IPS-18c (cell line): ENCODE results near the gene MTFMT.
"Not testable (repeated sequence)": the region's sequence is repeated elsewhere in the genome, so short reads cannot be mapped to it uniquely, and the experiment has no call there.

Source experiments
- H3K4me3 ChIP-seq: 2 replicates; pipeline ENCODE4 v1.7.0; 2013; ENCODE audit warnings: low read depth, mild to moderate bottlenecking, low read length, moderate library complexity; ENCODE audit not compliant: insufficient read depth
- H3K9me3 ChIP-seq: one replicate; pipeline ENCODE4 v1.6.1; 2013; ENCODE audit warnings: mild to moderate bottlenecking, low read length, moderate library complexity; ENCODE audit not compliant: control insufficient read depth, insufficient read depth

Gene MTFMT

DNA sequence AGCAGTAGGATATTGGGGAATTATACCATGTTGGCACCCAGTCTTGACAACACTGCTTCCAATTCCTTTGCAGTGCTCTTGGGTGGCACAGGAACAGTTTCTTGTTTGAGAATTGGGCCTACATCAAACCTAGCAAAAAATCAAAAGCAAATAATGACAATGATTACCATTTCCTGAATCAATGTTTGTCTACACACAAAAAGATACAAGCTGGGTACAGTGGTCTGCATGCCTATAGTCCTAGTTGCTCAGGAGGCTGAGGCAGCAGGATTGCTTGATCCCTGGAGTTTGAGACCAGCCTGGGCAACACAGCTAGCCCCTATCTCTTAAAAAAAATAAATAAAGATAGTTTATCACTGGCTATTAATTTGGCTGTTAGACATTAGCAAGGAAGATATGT is 8.0 kb downstream of the MTFMT start:
- no peak overlapping the region for H3K4me3 ChIP-seq
- no peaks in the 10 kb centered on the region for H3K9me3 ChIP-seq

DNA sequence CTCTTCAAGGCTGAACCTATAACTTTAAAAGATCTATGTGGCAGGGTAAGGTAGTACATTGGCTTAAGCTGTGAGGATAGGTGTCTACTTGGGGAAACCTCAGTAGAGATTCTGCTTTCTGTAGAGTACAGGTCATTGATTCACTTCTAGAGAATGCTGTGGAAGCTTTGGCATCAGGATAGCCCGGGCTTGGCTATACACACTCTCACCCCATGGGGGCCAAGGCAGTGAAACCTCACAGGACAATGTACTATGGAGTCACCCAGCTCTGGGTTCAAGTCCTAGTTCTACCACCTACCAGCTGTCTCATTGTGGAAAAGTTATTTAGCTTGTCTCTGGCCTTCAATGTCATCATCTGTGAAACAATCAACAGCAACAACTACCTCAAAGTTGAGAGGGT is 9.0 kb downstream of the MTFMT start:
- Histone ChIP-seq H3K4me3 (no peak overlapping the region), H3K9me3 (no peaks in the 10 kb centered on the region)

DNA sequence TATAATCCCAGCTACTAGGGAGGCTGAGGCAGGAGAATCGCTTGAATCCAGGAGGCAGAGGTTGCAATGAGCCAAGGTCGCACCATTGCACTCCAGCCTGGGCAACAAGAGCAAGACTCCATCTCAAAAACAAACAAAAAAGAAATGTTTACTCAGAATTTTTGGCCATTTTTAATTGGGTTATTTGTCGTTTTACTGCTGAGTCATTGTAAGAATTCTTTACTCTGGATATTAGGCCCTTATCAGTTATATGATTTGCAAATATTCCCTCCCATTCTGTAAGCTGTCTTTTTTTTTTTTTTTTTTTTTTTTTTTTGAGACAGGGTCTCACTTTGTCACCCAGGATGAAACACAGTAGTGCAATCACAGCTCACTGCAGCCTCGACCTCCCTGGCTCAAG is 18.2 kb downstream of the MTFMT start:
- H3K4me3 ChIP-seq, H3K9me3 ChIP-seq: not testable (repeated sequence)

DNA sequence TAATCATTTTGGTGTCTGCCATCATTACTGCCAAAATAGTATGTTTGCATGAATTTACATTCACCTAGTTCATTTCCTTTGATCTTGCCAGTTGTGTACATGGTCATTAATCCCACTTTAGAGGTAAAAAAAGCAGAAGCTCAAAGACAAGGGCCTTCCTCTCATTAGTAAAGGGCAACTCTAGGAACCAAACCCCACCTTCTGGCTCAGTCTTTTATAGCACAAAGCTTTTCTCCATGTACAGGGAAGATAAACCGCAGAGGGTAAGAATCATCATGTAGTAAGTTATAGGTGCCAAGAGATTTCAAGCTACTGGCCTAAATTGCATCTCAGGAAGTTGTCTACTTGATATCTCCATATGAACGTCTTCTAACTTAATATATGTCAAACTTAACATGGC is 20.5 kb downstream of the MTFMT start:
- no peak overlapping the region for H3K4me3 ChIP-seq
- no peaks in the 10 kb centered on the region for H3K9me3 ChIP-seq

DNA sequence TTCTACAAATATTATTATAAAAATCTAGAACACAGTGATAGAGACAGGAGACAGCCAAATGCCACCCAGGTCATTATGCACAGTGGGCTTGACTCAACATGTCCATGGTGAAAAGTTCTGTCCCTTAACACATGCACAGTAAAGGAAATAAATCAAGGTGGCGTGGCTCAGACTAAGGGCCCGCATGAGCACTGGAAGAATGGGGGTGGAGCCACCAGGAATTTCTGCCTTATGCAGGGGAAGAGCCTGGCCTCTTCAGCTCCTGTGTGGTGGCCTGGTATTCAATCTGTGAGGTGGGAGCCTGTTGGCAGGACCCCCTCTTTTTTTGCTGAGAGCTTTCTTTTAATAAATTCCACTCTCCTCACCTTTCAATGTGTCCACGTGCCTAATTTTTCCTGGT is 22.6 kb downstream of the MTFMT start:
- no peaks in the 10 kb centered on the region for H3K9me3 ChIP-seq
- H3K4me3 ChIP-seq = no peak overlapping the region

DNA sequence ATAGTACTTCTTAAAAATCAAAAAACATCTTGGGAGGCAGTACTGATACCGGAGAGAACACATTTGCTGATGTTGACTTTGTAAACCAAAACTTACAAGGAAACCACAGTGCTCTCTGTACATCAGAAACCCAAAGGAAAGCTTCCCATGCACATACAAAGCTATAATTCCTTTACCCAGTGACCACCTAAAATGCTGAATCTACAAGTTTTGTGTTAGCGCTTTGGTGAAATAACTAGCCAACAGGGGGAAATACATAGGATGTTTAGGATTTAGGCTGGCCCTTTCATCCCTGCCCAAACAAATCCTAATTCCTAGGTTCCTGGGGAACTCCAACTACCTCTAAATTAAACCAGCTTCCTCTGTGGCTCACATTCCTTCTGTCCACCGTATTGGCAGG is 24.4 kb downstream of the MTFMT start:
- Histone ChIP-seq H3K9me3 (no peaks in the 10 kb centered on the region), H3K4me3 (no peak overlapping the region)

DNA sequence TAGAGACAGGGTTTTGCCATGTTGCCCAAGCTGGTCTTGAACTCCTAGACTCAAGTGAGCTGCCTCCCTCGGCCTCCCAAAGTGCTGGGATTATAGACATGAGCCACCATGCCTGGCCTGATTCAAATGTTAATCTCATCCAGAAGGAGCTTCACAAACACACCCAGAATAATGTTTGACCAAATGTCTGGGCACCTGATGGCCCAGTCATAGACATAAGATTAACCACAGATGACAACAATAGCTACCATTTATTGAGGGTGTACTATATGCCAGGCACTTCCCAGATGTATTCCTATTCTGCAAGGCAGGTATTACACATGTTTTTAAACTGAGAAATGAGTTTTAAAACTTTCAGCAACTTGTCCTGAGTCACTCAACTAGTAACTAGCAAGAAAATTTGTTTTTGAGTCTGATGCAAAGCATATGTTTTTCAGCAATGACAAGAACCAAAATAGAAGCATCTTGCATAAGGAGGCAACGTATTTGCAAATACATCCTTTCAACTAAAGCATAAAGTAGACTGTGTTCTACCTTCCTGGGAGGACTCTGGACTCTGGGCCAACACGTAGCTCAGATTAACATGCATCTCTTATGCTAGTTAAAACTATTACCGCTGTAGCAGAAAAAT is 31.6 kb downstream of the MTFMT start:
- Histone ChIP-seq H3K9me3 (no peaks in the 10 kb centered on the region), H3K4me3 (no peak overlapping the region)

DNA sequence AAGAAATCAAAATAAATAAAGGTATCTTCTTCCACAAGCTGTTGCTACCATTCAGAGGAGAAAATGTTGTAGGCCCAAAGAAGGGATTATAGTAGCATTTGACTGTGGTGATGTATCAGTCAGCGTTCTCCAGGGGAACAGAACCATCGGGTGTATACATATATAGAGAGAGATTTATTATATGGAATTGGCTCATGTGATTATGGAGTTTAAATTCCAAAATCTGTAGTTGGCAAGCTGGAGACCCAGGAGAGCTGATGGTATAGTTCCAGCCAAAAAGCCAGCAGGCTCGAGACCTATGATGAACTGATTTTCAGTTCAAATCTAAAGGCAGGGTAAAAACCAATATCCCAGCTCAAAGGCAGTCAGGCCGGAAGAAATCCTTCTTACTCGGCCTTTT is 32.4 kb downstream of the MTFMT start:
- no peak overlapping the region for H3K4me3 ChIP-seq
- no peaks in the 10 kb centered on the region for H3K9me3 ChIP-seq

DNA sequence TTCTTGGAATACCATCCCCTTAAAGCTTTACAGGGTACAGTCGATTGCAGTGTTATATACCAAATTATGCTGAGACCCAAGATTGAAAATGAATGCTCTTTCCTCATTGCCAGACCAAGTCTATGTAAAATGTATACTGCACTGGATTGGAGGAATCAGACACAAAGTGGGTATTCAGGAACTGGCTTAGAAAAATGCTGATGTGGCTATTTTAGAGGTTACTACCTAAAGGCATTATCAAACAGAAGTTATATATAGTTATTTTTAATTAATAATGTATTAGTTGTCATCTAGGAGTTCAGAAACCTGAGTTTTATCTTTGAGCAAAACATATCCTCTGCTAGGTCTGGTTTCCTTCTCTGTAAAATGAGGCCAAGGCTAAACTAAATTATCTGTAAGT is 36.1 kb downstream of the MTFMT start:
- Histone ChIP-seq H3K9me3 (peaks cover 3% of the 10 kb centered on the region), H3K4me3 (no peak overlapping the region)

DNA sequence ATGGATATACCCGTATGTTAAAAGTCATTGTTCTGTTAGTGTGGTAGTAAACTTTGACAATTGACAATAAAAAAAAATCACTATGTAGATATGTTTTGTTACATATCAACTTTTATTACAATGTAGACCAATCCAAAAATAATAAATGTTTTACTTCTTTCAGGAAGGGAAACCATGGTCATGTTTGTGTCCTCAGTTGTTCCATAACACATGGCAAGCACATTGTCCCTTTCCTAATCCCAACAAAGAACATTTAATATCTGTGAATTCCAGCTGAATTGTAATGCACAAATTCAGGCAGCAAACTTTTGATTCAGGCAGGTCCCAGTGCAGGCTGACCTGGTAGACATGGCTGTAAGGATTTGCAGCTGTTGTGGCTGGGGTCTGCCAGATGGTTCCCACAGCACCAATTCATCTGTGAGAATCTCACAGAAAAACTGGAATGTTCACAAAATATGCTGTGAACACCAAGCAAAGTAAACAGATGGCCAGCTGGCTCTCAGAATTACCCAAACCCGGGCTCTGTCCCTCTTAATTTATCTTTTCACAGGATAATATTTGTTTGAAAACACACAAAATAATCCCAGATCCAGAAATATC is 37.8 kb downstream of the MTFMT start:
- H3K4me3 ChIP-seq = no peak overlapping the region

DNA sequence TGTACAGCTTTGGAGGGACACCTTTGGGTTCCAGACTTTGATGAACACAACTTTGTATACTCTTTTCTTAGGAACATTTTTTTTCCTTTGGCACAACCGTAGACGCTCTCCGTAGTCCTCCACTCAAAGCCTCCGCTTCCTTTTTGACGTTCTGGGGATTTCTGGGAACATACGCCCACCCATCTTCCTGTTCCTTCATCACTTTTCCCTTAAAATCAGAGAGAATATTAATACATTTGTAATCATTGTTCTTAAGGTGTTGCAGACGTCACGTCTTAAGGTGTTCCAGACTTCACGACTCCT is 39.3 kb downstream of the MTFMT start:
- peaks cover 3% of the 10 kb centered on the region for H3K9me3 ChIP-seq
- peak overlapping the region; percentile 91 for H3K4me3 ChIP-seq

More for the DNA sequence above, 37.8 kb downstream of the MTFMT start:
- H3K9me3 ChIP-seq = peaks cover 3% of the 10 kb centered on the region

DNA sequence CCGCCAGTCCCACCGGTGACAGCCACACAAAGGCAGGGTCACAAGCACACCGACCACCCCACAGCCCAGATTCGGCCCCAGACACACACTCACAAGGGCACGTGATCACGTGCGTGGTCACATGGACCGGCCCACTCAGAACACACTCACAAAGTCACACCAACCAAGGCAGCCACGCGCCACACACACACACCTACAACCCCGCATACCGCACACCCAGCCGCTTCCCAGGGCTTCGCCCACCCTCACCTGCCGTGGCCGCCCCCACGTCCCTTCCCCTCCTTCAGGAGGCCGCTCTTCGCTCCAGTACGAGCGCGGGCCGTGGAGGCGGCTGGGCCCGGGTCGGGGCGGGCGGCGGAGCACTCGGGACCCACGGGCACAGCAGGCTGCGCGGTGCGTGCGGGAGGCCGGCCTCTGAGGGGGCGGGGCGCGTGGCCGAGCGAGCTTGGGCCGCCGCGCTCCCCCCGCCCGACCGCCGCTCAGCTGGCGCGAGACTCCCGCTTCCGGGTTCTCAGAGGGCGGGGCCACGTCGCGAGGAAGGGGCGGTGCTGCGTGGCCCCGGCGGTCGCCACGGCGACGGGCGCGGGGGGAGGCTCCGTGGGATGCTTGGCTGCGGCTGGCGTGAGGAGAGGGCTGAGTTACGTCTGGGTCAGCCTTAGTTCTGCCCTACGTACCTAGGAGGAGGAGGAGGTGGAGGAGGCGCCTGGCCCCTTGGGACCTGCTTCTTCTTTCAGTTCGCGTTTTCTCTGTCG is 39.8 kb downstream of the MTFMT start, which contains the start of gene SPG21:
TSS of gene SPG21 (minus strand) at position 499 of the 752 bp plus-strand sequence. CDS start 6,345 bp downstream, outside the sequence.
- Histone ChIP-seq H3K4me3 (peak within 1 kb of the TSS; percentile 91), H3K9me3 (peaks cover 3% of the 10 kb centered on the region)

DNA sequence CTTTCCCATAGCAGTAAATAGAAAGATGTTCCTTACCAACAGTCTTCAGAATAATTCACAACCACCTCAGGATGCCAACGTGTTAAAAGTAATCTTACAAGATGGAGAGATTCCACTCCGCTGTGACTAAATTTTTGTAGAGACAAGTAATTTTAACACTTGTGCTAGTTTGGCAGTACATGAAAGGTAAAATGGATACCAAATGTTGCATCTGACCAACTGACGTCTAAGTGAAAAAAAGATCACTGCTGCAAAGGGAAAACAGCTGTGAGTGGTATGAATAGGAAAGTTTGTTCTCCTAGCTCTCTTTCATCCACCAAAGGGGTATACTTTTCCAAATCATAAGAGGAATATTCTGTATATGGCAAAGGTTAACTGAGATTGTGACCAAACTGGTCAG is 42.3 kb downstream of the MTFMT start:
- Histone ChIP-seq H3K9me3 (peaks cover 3% of the 10 kb centered on the region), H3K4me3 (no peak overlapping the region)

DNA sequence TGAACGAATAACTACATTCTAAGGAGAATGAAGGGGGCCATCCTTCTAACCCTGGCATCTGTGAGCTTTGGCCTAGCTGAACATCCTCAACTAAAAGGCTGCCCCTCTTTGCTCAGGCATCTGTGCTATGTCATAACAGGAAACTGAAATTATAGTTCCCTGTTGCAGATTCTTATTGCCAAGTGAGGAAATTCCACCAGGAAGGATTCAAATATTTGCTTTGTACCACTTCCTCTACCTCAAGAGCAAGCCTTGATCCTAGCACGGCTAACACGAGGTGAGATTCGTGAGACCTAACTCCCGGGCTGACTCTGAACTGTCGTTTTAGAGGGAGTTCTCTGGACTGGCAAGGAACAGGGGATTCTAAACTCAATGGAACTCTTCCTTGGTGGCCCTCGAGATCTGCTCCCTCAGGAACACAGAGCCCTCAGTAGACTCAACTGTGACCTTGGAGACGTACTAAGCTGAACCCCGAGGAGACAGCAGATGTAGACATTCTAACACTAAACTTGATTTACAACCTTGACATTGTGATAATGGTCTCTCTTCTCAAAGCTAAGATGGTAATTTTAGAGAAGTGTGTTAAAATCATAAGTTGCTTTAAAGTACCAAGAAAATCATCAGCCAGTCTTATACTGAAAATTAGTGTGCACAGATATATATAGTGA is 43.9 kb downstream of the MTFMT start:
- H3K4me3 ChIP-seq = no peak overlapping the region
- peaks cover 3% of the 10 kb centered on the region for H3K9me3 ChIP-seq

DNA sequence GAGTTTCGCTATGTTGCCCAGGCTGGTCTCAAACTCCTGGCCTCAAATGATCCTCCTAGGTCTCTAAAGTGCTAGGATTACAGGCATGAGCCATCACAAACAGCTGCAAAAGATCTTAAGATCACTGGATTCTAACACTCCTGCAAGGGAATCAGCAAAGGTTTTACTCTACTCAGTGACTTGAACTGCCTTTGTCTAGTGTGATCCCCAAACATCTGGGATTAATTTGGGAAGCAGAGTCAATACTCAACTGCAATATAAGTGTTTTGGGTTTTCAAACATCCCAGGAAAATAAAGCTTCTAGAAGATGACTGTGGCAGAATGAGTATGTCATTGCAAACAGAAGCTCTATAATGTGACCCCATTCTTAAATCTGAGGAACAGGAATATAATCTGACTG is 47.0 kb downstream of the MTFMT start:
- Histone ChIP-seq H3K4me3 (no peak overlapping the region), H3K9me3 (no peaks in the 10 kb centered on the region)

DNA sequence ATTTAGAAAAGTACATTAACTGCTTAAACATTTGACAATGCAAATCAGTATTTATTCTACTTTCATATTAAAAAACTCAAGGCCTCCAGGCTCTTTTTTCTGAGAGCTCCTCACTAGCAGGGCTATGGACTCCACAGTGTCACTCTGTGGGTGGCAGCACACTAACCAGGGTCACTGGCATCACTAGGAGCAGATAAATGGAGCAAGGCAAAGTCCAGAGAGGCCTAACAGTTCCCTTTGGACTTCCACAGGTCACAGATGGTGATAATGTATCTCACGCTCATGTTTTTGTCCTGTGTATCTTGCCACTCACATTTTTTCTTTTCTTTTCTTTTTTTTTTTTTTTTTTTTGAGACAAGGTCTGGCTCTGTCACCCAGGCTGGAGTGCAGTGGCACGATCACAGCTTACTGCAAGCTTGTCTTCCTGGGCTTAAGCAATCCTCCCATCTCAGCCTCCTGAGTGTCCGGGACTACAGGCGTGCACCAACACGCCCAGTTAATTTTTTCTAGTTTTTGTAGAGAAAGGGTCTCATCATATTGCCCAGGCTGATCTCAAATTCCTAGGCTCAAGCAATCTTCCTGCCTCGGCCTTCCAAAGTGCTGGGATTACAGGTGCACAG is 47.5 kb downstream of the MTFMT start:
- Histone ChIP-seq H3K9me3 (no peaks in the 10 kb centered on the region), H3K4me3 (no peak overlapping the region)

DNA sequence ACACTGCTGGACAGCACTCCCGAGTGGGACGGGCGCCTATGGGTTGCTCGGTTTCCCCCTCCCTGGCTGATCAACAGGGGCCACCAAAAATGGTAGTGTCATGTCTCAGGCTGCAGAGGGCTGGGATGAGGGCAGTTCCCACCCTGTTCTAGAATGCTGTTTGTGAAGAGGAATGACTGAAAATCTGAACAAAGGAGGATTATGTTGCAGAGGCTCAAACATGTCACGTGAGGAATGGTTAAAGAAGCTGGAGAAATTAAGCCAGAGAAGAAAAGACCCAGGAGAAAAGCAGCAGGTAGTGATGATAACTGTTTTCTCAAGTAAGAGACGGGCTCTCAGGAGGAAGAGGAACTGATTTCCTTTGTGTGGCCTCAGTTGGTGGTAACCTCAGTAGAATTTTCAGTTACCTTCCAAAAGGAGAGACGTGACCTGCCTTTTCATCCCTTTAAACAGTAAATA is 50.2 kb downstream of the MTFMT start:
- no peaks in the 10 kb centered on the region for H3K9me3 ChIP-seq
- no peak overlapping the region for H3K4me3 ChIP-seq
